Measurements from ENCODE around the gene RNF144B. TPM values are rescaled to one million over a fixed set of nuclear protein-coding genes. Genes with fewer than 3 reads are reported as not detected.

Gene RNF144B
- total RNA-seq, 1 donor from 2014 or later, result 10.2 TPM

GRCh38 chr6:18507018-18507415 lies 119.9 kb downstream of the RNF144B start:
- Mint-ChIP-seq H3K36me3 (ENCODE audit: low read depth) (no peaks in the 10 kb centered on the region), H3K4me3 (ENCODE audit: unreplicated experiment) (no peak overlapping the region), H3K27me3 (ENCODE audit: low read depth) (no peaks in the 10 kb centered on the region), H3K27ac (ENCODE audit: unreplicated experiment) (no peak overlapping the region), H3K4me1 (ENCODE audit: low read depth) (peaks cover 37% of the 10 kb centered on the region), H3K9me3 (ENCODE audit: low read depth) (no peaks in the 10 kb centered on the region)
- no peak for TF ChIP-seq CTCF (IDR thresholded peaks at IDR 0.05)
- no peak for DNase-seq (ENCODE audit: low spot score)

- H3K4me3 Mint-ChIP-seq (ENCODE audit: unreplicated experiment), result no peak overlapping the region
- H3K9me3 Mint-ChIP-seq (ENCODE audit: low read depth), result no peaks in the 10 kb centered on the region
- no peaks in the 10 kb centered on the region for H3K36me3 Mint-ChIP-seq (ENCODE audit: low read depth)
- H3K27me3 Mint-ChIP-seq (ENCODE audit: low read depth), result no peaks in the 10 kb centered on the region
- no peak for DNase-seq (ENCODE audit: low spot score)
- peaks cover 37% of the 10 kb centered on the region for H3K4me1 Mint-ChIP-seq (ENCODE audit: low read depth)
- TF ChIP-seq CTCF (IDR thresholded peaks at IDR 0.05), result no peak
- H3K27ac Mint-ChIP-seq (ENCODE audit: unreplicated experiment), result no peak overlapping the region
Observed at GRCh38 chr6:18507561-18507960, 120.4 kb downstream of the RNF144B start.

GRCh38 chr6:18509871-18510643 lies 122.9 kb downstream of the RNF144B start:
- Mint-ChIP-seq H3K27ac (ENCODE audit: unreplicated experiment) (no peak overlapping the region), H3K9me3 (ENCODE audit: low read depth) (no peaks in the 10 kb centered on the region), H3K27me3 (ENCODE audit: low read depth) (no peaks in the 10 kb centered on the region), H3K4me3 (ENCODE audit: unreplicated experiment) (no peak overlapping the region), H3K4me1 (ENCODE audit: low read depth) (peaks cover 25% of the 10 kb centered on the region), H3K36me3 (ENCODE audit: low read depth) (no peaks in the 10 kb centered on the region)
- no peak for DNase-seq (ENCODE audit: low spot score)
- TF ChIP-seq CTCF (IDR thresholded peaks at IDR 0.05), result no peak

- no peak overlapping the region for H3K27ac Mint-ChIP-seq (ENCODE audit: unreplicated experiment)
- peaks cover 27% of the 10 kb centered on the region for H3K4me1 Mint-ChIP-seq (ENCODE audit: low read depth)
- DNase-seq (ENCODE audit: low spot score), result no peak
- H3K9me3 Mint-ChIP-seq (ENCODE audit: low read depth), result no peaks in the 10 kb centered on the region
- no peak overlapping the region for H3K4me3 Mint-ChIP-seq (ENCODE audit: unreplicated experiment)
- H3K36me3 Mint-ChIP-seq (ENCODE audit: low read depth), result no peaks in the 10 kb centered on the region
- TF ChIP-seq CTCF (IDR thresholded peaks at IDR 0.05), result no peak
- H3K27me3 Mint-ChIP-seq (ENCODE audit: low read depth), result no peaks in the 10 kb centered on the region
Observed at GRCh38 chr6:18510644-18511033, 123.5 kb downstream of the RNF144B start.

- peaks cover 27% of the 10 kb centered on the region for H3K4me1 Mint-ChIP-seq (ENCODE audit: low read depth)
- no peak overlapping the region for H3K4me3 Mint-ChIP-seq (ENCODE audit: unreplicated experiment)
- no peak for DNase-seq (ENCODE audit: low spot score)
- H3K27ac Mint-ChIP-seq (ENCODE audit: unreplicated experiment), result no peak overlapping the region
- H3K9me3 Mint-ChIP-seq (ENCODE audit: low read depth), result no peaks in the 10 kb centered on the region
- TF ChIP-seq CTCF (IDR thresholded peaks at IDR 0.05), result no peak
- H3K36me3 Mint-ChIP-seq (ENCODE audit: low read depth), result no peaks in the 10 kb centered on the region
- H3K27me3 Mint-ChIP-seq (ENCODE audit: low read depth), result no peaks in the 10 kb centered on the region
Observed at GRCh38 chr6:18511211-18511610, 124.1 kb downstream of the RNF144B start.

Data from chondrocyte (in vitro differentiated cells).